OCI-LY7 (cell line): ENCODE results near the gene KIAA1210. TPM values are rescaled to one million over a fixed set of nuclear protein-coding genes. Genes with fewer than 3 reads are reported as not detected.

ENCODE experiments used
- BruUV-seq: library from RNA; stranded (reverse); fragments of 400-500 nt; replicated peaks from 2 replicates; lab custom pipeline; 2021; lab: Mats Ljungman, UMichigan
- CTCF ChIA-PET: fragments of 300-600 bp; sonication (Branson Sonifier 250); formaldehyde crosslinking; loops from one replicate; lab custom pipeline; 2022; ENCODE audit warnings: antibody characterized with exemption; ENCODE audit not compliant: unreplicated experiment; lab: Charles Lee
- POLR2A ChIA-PET: fragments of 300-600 bp; sonication (Branson Sonifier 250); formaldehyde crosslinking; loops from one replicate; lab custom pipeline; 2022; ENCODE audit warnings: antibody characterized with exemption; lab: Charles Lee
- DNase-seq: peaks from one replicate; pipeline ENCODE4 v3.0.0-alpha.2; 2015; ENCODE audit warnings: low spot score
- H2AFZ ChIP-seq: fragments of 200-600 bp; sonication (generic), shearing (Covaris generic); 2 replicates; pipeline ENCODE4 v1.6.1; 2014; ENCODE audit warnings: mild to moderate bottlenecking, antibody characterized with exemption, low read length, moderate library complexity
- H3K27ac ChIP-seq: fragments of 200-600 bp; sonication (generic); 2 replicates; pipeline ENCODE4 v1.5.1; 2014; ENCODE audit warnings: mixed run types, low read depth, mild to moderate bottlenecking, moderate library complexity, low read length, inconsistent platforms; ENCODE audit not compliant: poor library complexity, severe bottlenecking
- H3K36me3 ChIP-seq: fragments of 200-600 bp; sonication (generic); 2 replicates; pipeline ENCODE4 v1.6.1; 2014; ENCODE audit warnings: mild to moderate bottlenecking, antibody characterized with exemption, low read length, moderate library complexity, mixed read lengths; ENCODE audit not compliant: insufficient read depth
- H3K4me1 ChIP-seq: fragments of 200-600 bp; sonication (generic); 2 replicates; pipeline ENCODE4 v1.5.1; 2014; ENCODE audit warnings: mild to moderate bottlenecking, low read length; ENCODE audit not compliant: insufficient read depth, poor library complexity, severe bottlenecking
- H3K4me2 ChIP-seq: fragments of 200-600 bp; sonication (generic); 2 replicates; pipeline ENCODE4 v1.6.1; 2014; ENCODE audit warnings: mild to moderate bottlenecking, low read length
- H3K4me3 ChIP-seq: fragments of 200-600 bp; sonication (generic); 2 replicates; pipeline ENCODE4 v1.5.1; 2014; ENCODE audit warnings: mild to moderate bottlenecking, low read depth, low read length; ENCODE audit not compliant: poor library complexity, severe bottlenecking
- H3K79me2 ChIP-seq: fragments of 200-600 bp; sonication (generic); 2 replicates; pipeline ENCODE4 v1.6.1; 2016; ENCODE audit warnings: low read depth, mild to moderate bottlenecking, low read length, moderate library complexity, mixed read lengths; ENCODE audit not compliant: insufficient read depth
- H3K9me2 ChIP-seq: fragments of 200-600 bp; sonication (generic); 2 replicates; pipeline ENCODE4 v1.6.1; 2016; ENCODE audit warnings: mild to moderate bottlenecking, low read length, mixed read lengths; ENCODE audit not compliant: insufficient read depth
- H3K9me3 ChIP-seq: fragments of 200-600 bp; sonication (generic); 2 replicates; pipeline ENCODE4 v1.6.1; 2014; ENCODE audit warnings: mild to moderate bottlenecking, mixed run types, low read length, mixed read lengths
- H4K20me1 ChIP-seq: fragments of 200-600 bp; sonication (generic); 2 replicates; pipeline ENCODE4 v1.6.1; 2014; ENCODE audit warnings: mild to moderate bottlenecking, antibody characterized with exemption, low read length, moderate library complexity, mixed read lengths; ENCODE audit not compliant: insufficient read depth
- CTCF ChIP-seq: fragments of 200-600 bp; sonication (generic); conservative IDR thresholded peaks from 2 replicates; pipeline ENCODE4 v1.5.1; 2014; ENCODE audit warnings: mild to moderate bottlenecking, antibody characterized with exemption, low read length, moderate library complexity, mixed read lengths
- EZH2phosphoT487 ChIP-seq: fragments of 200-600 bp; sonication (generic); IDR thresholded peaks from 2 replicates; pipeline ENCODE4 v1.6.1; 2018; ENCODE audit warnings: low read depth, borderline replicate concordance, mild to moderate bottlenecking, mixed run types, antibody characterized with exemption, low read length, moderate library complexity, mixed read lengths
- intact Hi-C: fragments of 100-400 bp; cut with micrococcal nuclease; formaldehyde crosslinking; loops from one replicate; pipeline ENCODE4 v1.10.0; 2022; ENCODE audit not compliant: unreplicated experiment
- total RNA-seq, 2 experiments: library from RNA; depleted of rRNA in 1 of 2; stranded (reverse); fragments of >200 nt in 1 of 2; shearing (Covaris generic) in 1 of 2; gene quantifications; 2 replicates each; pipeline ENCODE4 v1.2.3, GENCODE V29; 2014 to 2022

The KIAA1210 gene
- total RNA-seq, 2 experiments from 2014 or later: not detected

- Histone ChIP-seq H3K4me1 (no peaks in the 10 kb centered on the region), H2AFZ (no peak overlapping the region), H3K4me3 (no peak overlapping the region), H3K27ac (no peak overlapping the region), H3K79me2 (no peaks in the 10 kb centered on the region), H3K36me3 (no peaks in the 10 kb centered on the region), H3K9me2 (no peaks in the 10 kb centered on the region), H3K9me3 (no peaks in the 10 kb centered on the region), H3K4me2 (no peak overlapping the region), H4K20me1 (no peaks in the 10 kb centered on the region)
- no peak for DNase-seq
- no TSS peak for BruUV-seq
- ChIA-PET POLR2A (no interaction called here), CTCF (no interaction called here)
- intact Hi-C loops: no loop called here
- TF ChIP-seq CTCF (no peak), EZH2phosphoT487 (no peak)
Observed at GRCh38 chrX:119045884-119046283, 81.7 kb downstream of the KIAA1210 start.

GRCh38 chrX:119042996-119043395 lies 84.6 kb downstream of the KIAA1210 start:
- Histone ChIP-seq H3K4me2 (no peak overlapping the region), H3K4me3 (no peak overlapping the region), H3K9me2 (no peaks in the 10 kb centered on the region), H3K79me2 (no peaks in the 10 kb centered on the region), H4K20me1 (no peaks in the 10 kb centered on the region), H3K36me3 (no peaks in the 10 kb centered on the region), H2AFZ (no peak overlapping the region), H3K27ac (no peak overlapping the region), H3K4me1 (no peaks in the 10 kb centered on the region), H3K9me3 (no peaks in the 10 kb centered on the region)
- POLR2A ChIA-PET: no interaction called here
- CTCF ChIA-PET: no interaction called here
- intact Hi-C loops: no loop called here
- TF ChIP-seq CTCF (no peak), EZH2phosphoT487 (no peak)
- no TSS peak for BruUV-seq
- DNase-seq: no peak

GRCh38 chrX:119042040-119042439 lies 85.6 kb downstream of the KIAA1210 start:
- no peak overlapping the region for H3K4me2 ChIP-seq
- ChIA-PET POLR2A (no interaction called here), CTCF (no interaction called here)
- H3K79me2 ChIP-seq: no peaks in the 10 kb centered on the region
- no peaks in the 10 kb centered on the region for H3K9me3 ChIP-seq
- no peaks in the 10 kb centered on the region for H3K36me3 ChIP-seq
- DNase-seq: no peak
- intact Hi-C loops: no loop called here
- BruUV-seq: no TSS peak
- no peaks in the 10 kb centered on the region for H4K20me1 ChIP-seq
- no peaks in the 10 kb centered on the region for H3K4me1 ChIP-seq
- H3K27ac ChIP-seq: no peak overlapping the region
- H3K9me2 ChIP-seq: no peaks in the 10 kb centered on the region
- no peak overlapping the region for H2AFZ ChIP-seq
- H3K4me3 ChIP-seq: no peak overlapping the region
- TF ChIP-seq CTCF (no peak), EZH2phosphoT487 (no peak)
